Activated CD8-positive, alpha-beta T cell treated with anti-CD3 and anti-CD28 coated beads, Interleukin-2, amount 10 ng/mL, durations not matched to agents 7 days and 5 days (primary cell): Measurements from ENCODE around the gene ARL14. TPM values are rescaled to one million over a fixed set of nuclear protein-coding genes. Genes with fewer than 3 reads are reported as not detected.

Source experiments
- ATAC-seq: fragments of 150-1000 bp; cut with Tn5 transposase; one replicate; pipeline ENCODE4 v1.10.0; 2021; ENCODE audit warnings: moderate library complexity
- CTCF ChIA-PET: fragments of 350-600 bp; sonication (Branson Sonifier 250); formaldehyde crosslinking; loops from one replicate; lab custom pipeline; 2021; ENCODE audit warnings: antibody characterized with exemption; lab: Charles Lee
- POLR2A ChIA-PET: fragments of 350-600 bp; sonication (Branson Sonifier 250); formaldehyde crosslinking; loops from one replicate; lab custom pipeline; 2021; ENCODE audit warnings: antibody characterized with exemption; lab: Charles Lee
- DNase-seq: peaks from one replicate; pipeline ENCODE4 v3.0.0-alpha.2; 2020
- H3K27ac Mint-ChIP-seq: one replicate; pipeline ENCODE4 v1.8.0; 2021; ENCODE audit warnings: mild to moderate bottlenecking, mixed read lengths
- H3K27me3 Mint-ChIP-seq: one replicate; pipeline ENCODE4 v1.8.0; 2021; ENCODE audit warnings: low read depth, mixed read lengths
- H3K36me3 Mint-ChIP-seq: one replicate; pipeline ENCODE4 v1.8.0; 2021; ENCODE audit warnings: low read depth, mixed read lengths
- H3K4me1 Mint-ChIP-seq: one replicate; pipeline ENCODE4 v1.8.0; 2021; ENCODE audit warnings: low read depth, mixed read lengths
- H3K4me3 Mint-ChIP-seq: one replicate; pipeline ENCODE4 v1.8.0; 2021; ENCODE audit warnings: mild to moderate bottlenecking, mixed read lengths
- H3K9me3 Mint-ChIP-seq: one replicate; pipeline ENCODE4 v1.8.0; 2022; ENCODE audit warnings: mixed read lengths; ENCODE audit not compliant: insufficient read depth
- total RNA-seq, 2 experiments: library from RNA; stranded (reverse); gene quantifications; one replicate each; pipeline ENCODE4 v1.2.3, GENCODE V29; 2021

Gene ARL14
- total RNA-seq, 2 experiments from 2014 or later: not detected

DNA sequence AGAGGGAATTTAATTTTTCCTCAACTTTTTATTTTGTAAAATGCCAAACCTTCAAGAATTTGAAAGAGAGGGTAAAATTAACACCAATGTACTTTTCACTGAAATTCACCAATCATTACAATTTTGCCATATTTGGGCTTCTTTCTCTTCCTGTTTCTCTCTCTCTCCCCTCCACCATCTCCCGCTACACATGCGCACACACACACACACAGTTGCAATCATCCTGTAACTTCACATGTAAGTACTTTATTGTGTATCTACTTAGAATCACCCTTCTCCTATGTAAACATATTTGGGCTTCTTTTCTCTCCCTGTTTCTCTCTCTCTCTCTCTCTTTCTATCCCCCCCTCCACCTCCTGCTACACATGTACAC is 7.4 kb downstream of the ARL14 start:
- Mint-ChIP-seq H3K4me3 (no peak overlapping the region), H3K27ac (no peak overlapping the region), H3K4me1 (no peaks in the 10 kb centered on the region), H3K36me3 (no peaks in the 10 kb centered on the region), H3K9me3 (no peaks in the 10 kb centered on the region), H3K27me3 (no peaks in the 10 kb centered on the region)
- DNase-seq: no peak
- no peak for ATAC-seq
- ChIA-PET POLR2A (no interaction called here), CTCF (no interaction called here)

DNA sequence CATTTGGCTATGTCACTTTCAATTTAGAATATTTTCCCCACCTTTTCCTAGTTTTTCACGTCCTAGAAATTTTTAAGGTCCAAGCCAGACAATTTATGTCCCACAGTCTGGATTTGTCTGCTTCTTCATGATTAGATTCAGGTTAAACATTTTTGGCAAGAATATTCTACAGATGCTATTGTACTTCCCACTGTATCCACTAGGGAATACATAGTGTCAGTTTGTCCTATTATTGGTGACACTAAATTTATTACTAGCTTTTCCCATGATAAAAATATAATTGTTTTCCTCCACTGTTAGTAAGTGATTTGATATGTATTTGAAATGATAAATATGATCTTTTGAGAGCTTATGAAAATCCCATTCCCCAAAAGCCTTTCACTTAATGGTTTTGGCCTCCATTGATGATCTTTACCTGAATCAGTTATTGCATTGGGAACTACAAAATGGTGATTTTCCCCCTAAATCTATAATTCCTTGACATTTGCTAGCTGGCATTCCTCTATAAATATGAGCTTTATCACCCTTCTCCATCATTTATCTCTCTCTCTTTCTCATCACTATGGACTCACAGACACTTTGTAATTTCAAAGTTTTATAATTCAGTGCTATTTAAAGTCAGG is 8.3 kb downstream of the ARL14 start:
- Mint-ChIP-seq H3K27me3 (no peaks in the 10 kb centered on the region), H3K4me3 (no peak overlapping the region), H3K4me1 (no peaks in the 10 kb centered on the region), H3K9me3 (no peaks in the 10 kb centered on the region), H3K36me3 (no peaks in the 10 kb centered on the region), H3K27ac (no peak overlapping the region)
- DNase-seq (no peak), ATAC-seq (no peak)
- ChIA-PET POLR2A (no interaction called here), CTCF (interaction anchor here (0.8 to 3.8 kb wide), 5 partner anchors 241 to 737 kb away, joined by 3 to 35 read pairs (median 3); no protein-coding TSS in a partner anchor)

DNA sequence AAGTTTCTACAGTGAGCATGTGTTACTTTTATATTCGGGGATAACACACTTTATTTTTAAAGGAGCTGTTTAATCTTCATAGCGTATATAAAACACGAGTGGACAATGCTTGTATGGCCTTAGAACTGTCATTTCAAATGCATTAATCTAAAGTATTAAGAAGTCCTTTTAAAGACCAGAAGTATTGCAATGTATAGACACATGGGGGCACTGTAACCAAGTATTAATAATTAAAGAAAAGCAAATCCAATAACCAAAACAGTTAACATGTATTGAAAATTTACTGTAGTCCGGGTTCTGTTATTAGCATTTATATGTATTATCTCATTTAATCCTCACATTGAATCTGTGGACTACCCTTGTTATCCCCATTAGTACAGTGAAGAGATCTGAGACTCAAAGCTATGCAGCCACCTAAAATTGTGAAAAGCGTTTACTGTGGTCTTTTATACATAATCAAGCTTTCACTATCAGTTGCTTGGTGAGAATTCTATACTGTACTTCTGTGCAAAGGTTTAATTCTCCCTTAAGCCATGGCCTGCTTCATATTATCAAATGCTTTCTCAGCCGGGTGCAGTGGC is 10.1 kb downstream of the ARL14 start:
- POLR2A ChIA-PET: no interaction called here
- H3K4me3 Mint-ChIP-seq: no peak overlapping the region
- H3K9me3 Mint-ChIP-seq: no peaks in the 10 kb centered on the region
- no peak for DNase-seq
- H3K36me3 Mint-ChIP-seq: no peaks in the 10 kb centered on the region
- ATAC-seq: no peak
- no peaks in the 10 kb centered on the region for H3K4me1 Mint-ChIP-seq
- CTCF ChIA-PET: interaction anchor here (1.0 to 3.8 kb wide), 2 partner anchors 8 to 256 kb away, joined by 3 to 35 read pairs; no protein-coding TSS in a partner anchor
- H3K27me3 Mint-ChIP-seq: no peaks in the 10 kb centered on the region
- no peak overlapping the region for H3K27ac Mint-ChIP-seq

DNA sequence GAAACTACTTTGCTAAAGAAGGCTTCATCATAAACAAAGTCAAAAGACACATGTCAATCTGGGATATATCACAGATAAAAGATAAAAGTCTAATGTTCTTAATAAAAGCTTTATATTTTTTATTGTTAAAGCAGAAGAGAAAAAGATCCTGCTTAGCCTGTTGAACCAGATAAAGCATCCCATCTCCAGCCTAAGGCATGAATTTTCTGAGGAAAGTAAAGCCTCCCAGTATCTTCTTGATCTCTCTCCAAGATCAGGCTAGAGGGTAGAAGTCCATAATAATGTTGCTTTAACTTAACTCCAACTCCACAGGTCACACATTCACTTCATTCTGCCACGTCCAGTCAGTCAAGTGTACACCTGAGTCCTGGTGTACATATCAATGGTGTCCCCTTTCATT is 14.2 kb downstream of the ARL14 start:
- ATAC-seq (no peak), DNase-seq (no peak)
- POLR2A ChIA-PET: no interaction called here
- Mint-ChIP-seq H3K4me3 (no peak overlapping the region), H3K4me1 (no peaks in the 10 kb centered on the region), H3K9me3 (no peaks in the 10 kb centered on the region), H3K27ac (no peak overlapping the region), H3K36me3 (no peaks in the 10 kb centered on the region), H3K27me3 (no peaks in the 10 kb centered on the region)
- CTCF ChIA-PET: interaction anchor here (0.9 to 1.4 kb wide), 2 partner anchors 14 to 250 kb away, joined by 3 to 6 read pairs; partner anchors contain the start of gene ARL14

DNA sequence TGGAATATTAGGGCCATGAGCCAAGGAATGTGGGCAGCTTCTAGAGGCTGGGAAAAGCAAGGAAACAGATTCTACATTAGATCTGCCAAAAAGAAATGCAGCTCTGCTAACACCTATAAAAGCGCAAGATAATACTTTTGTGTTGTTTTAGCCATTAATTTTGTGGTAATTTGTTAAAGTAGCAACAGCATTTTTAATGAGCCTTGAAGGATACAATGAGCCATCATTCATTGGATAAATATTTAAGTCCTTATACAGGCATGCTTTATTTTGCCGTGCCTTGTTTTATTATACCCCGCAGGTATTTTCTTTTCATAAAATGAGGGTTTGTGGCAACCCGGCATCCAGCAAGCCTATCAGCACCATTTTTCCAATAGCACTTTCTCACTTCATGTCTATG is 15.0 kb downstream of the ARL14 start:
- Mint-ChIP-seq H3K27me3 (no peaks in the 10 kb centered on the region), H3K4me1 (no peaks in the 10 kb centered on the region), H3K4me3 (no peak overlapping the region), H3K27ac (no peak overlapping the region), H3K36me3 (no peaks in the 10 kb centered on the region), H3K9me3 (no peaks in the 10 kb centered on the region)
- ChIA-PET CTCF (interaction anchor here (1.6 kb wide), 1 partner anchor 250 kb away, joined by 5 read pairs; no protein-coding TSS in a partner anchor), POLR2A (no interaction called here)
- no peak for DNase-seq
- ATAC-seq: no peak

DNA sequence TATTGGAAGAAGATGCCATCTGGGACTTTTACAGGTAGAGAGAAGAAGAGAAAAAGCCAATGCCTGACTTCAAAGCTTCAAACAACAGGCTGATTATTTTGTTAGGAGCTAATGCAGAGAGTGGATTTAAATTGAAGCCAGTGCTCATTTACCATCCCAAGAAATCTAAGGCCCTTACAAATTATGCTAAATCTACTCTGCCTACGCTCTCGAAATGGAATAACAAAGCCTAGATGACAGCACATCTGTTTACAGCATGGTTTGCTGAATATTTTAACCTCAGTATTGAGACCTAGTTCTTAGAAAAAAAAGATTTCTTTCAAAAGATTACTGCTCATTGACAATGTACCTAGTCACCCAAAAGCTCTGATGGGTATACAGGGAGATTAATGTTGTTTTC is 16.2 kb downstream of the ARL14 start:
- no peak for DNase-seq
- Mint-ChIP-seq H3K4me1 (no peaks in the 10 kb centered on the region), H3K9me3 (no peaks in the 10 kb centered on the region), H3K4me3 (no peak overlapping the region), H3K36me3 (no peaks in the 10 kb centered on the region), H3K27me3 (no peaks in the 10 kb centered on the region), H3K27ac (no peak overlapping the region)
- ChIA-PET CTCF (interaction anchor here (1.6 kb wide), 1 partner anchor 248 kb away, joined by 5 read pairs; no protein-coding TSS in a partner anchor), POLR2A (no interaction called here)
- no peak for ATAC-seq

DNA sequence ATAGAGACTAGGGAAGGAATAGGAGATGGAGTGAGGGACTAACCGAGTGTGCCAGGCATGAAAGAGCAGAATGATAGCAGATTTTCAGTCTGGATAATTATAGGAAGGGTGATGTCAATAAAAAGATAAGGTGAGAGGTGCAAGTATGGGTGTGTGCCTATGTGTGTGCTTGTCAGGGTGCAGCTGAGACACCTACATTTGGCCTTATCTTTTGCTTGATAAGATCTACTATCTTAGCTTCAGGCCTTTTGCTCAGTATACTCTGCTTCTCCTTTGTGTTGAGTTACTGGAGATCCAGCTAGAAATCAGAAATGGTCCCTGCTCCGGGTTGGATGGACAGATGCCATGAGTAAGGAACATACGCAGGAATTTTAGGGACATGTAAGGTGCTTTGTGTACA is 17.4 kb downstream of the ARL14 start:
- CTCF ChIA-PET: no interaction called here
- no peak for DNase-seq
- ATAC-seq: no peak
- Mint-ChIP-seq H3K27ac (no peak overlapping the region), H3K36me3 (no peaks in the 10 kb centered on the region), H3K4me1 (no peaks in the 10 kb centered on the region), H3K9me3 (no peaks in the 10 kb centered on the region), H3K4me3 (no peak overlapping the region), H3K27me3 (no peaks in the 10 kb centered on the region)
- POLR2A ChIA-PET: no interaction called here

DNA sequence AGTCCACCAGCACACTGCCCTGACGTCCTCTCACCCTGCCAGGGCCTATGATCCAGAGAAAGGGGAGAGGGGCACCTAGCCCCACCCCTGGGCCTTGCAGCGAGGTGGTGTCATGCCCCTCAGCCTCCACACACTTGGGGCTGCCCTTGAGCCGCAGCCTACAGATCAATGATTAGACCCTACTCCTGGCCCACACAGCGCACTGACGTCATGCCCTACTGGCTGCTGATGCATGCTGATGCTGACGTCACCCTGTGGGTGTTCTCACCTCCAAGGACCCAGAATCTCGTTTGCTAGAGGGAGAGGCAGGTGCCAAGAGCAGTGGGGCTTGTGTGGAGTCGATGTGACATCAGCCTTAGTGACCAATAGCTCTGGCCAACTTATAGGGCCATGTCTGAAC is 18.0 kb downstream of the ARL14 start:
- ChIA-PET CTCF (no interaction called here), POLR2A (no interaction called here)
- Mint-ChIP-seq H3K36me3 (no peaks in the 10 kb centered on the region), H3K4me3 (no peak overlapping the region), H3K4me1 (no peaks in the 10 kb centered on the region), H3K27me3 (no peaks in the 10 kb centered on the region), H3K27ac (no peak overlapping the region), H3K9me3 (no peaks in the 10 kb centered on the region)
- DNase-seq (no peak), ATAC-seq (no peak)

DNA sequence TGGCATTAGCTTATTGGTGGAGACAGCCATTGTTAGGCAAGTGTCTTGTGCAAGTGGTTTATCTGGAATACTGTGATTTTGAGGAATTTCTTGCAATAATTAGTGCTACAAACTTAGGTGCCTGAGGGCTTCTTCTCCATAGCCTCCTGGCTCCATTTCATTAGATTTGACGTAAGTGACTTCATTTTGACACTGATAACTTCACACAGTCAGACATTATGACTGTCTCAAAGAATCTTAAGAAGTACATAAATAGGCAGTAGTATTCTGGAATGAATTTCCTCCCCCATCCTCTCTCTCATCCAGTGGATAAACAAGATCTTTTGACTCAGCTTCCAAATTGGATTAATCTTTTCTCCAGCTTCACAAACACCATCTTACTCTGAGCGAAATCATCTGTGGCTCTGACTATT is 19.0 kb downstream of the ARL14 start:
- ChIA-PET CTCF (no interaction called here), POLR2A (no interaction called here)
- no peaks in the 10 kb centered on the region for H3K9me3 Mint-ChIP-seq

DNA sequence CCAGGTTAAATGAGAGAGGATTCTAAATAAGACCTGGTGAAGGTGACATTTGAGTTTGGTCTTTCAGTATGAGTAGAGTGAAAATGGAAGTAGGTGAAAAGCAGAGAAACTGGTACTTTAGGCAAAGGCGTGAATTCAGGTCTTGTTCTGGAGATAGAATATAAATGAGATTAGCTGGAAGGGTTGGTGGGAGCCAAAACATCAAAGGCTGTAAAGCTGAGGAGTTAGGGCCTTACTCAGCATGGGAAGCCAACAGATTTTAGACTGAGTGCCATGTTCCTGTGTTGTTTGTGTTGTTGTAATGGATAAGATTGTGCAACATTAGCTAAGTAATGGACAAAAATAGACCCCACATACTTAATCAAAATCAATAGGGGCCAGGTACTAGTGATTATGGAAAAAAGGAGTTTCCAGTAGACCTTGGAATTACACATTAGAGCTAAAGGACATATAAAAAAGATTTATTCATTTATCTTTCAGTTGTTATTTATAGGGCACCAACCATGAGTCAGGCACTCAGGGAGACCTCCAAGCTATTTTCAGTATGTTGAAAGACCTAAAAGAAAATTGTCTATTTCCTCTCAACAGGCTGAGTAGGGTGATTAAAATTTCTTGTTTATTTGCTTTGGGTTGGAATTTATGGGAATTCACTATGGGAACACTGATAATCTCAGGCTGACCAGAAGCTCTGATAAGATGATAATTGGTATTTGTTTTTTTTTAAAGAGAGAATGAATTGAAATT is 20.8 kb downstream of the ARL14 start:
- DNase-seq: no peak
- no peak for ATAC-seq
- ChIA-PET CTCF (interaction anchor here (0.7 to 1.7 kb wide), 2 partner anchors 11 to 244 kb away, joined by 3 to 5 read pairs; no protein-coding TSS in a partner anchor), POLR2A (interaction anchor here (0.5 to 0.8 kb wide), 2 partner anchors 19 to 756 kb away, joined by 3 to 5 read pairs; no protein-coding TSS in a partner anchor)
- no peak overlapping the region for H3K27ac Mint-ChIP-seq
- no peak overlapping the region for H3K4me3 Mint-ChIP-seq
- H3K9me3 Mint-ChIP-seq: no peaks in the 10 kb centered on the region
- no peaks in the 10 kb centered on the region for H3K4me1 Mint-ChIP-seq
- no peaks in the 10 kb centered on the region for H3K36me3 Mint-ChIP-seq
- H3K27me3 Mint-ChIP-seq: peaks cover 7% of the 10 kb centered on the region

More for the DNA sequence above, 19.0 kb downstream of the ARL14 start:
- Mint-ChIP-seq H3K36me3 (no peaks in the 10 kb centered on the region), H3K27me3 (peaks cover 5% of the 10 kb centered on the region), H3K27ac (no peak overlapping the region), H3K4me3 (no peak overlapping the region), H3K4me1 (no peaks in the 10 kb centered on the region)
- ATAC-seq (no peak), DNase-seq (no peak)

DNA sequence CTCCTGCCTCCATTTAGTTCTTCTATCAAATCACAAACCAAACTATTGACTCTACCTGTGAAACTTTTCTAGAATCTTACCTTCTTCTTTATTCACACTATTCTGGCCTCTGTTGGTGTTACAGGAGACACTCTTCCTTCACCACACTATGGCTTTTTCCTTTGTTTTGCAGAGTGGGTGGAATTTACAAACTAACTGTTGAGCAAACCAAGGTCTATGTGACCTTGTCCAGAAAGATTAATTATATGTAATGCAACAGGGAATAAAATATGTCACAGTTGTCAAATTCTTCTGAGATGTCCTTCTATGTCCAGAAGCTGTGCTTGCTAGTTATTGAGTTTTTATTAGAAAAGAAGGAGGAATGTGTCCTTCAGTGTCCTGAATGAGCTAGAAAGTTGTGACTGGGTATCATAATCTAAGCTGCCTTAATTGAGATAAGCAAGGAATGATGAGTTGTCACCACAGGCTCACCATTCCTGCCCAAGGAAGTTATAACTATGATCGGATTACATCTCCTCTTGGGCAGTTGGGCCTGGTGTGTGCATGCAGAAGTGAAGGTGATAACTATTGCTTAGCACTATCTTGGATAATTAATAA is 21.7 kb downstream of the ARL14 start:
- Mint-ChIP-seq H3K27ac (no peak overlapping the region), H3K9me3 (no peaks in the 10 kb centered on the region), H3K4me1 (no peaks in the 10 kb centered on the region), H3K36me3 (no peaks in the 10 kb centered on the region), H3K27me3 (peaks cover 11% of the 10 kb centered on the region), H3K4me3 (no peak overlapping the region)
- no peak for DNase-seq
- POLR2A ChIA-PET: interaction anchor here (0.8 kb wide), 1 partner anchor 20 kb away, joined by 3 read pairs; no protein-coding TSS in a partner anchor
- CTCF ChIA-PET: interaction anchor here (1.7 kb wide), 1 partner anchor 10 kb away, joined by 5 read pairs; no protein-coding TSS in a partner anchor
- no peak for ATAC-seq
